Osteoblast (primary cell): ENCODE data around the gene SPATA31D1. TPM values are rescaled to one million over a fixed set of nuclear protein-coding genes. Genes with fewer than 3 reads are reported as not detected.

Experiments used
- DNase-seq: peaks from one replicate; pipeline ENCODE4 v3.0.0; 2011; ENCODE audit warnings: low spot score, mixed read lengths; ENCODE audit not compliant: insufficient read length; ENCODE audit errors: missing footprints
- H2AFZ ChIP-seq: 2 replicates; pipeline ENCODE4 v1.6.0; 2011; ENCODE audit warnings: mild to moderate bottlenecking, low read length
- H3K27ac ChIP-seq: 2 replicates; pipeline ENCODE4 v1.5.1; 2011; ENCODE audit warnings: mild to moderate bottlenecking, low read depth, low read length, moderate library complexity
- H3K27me3 ChIP-seq: 2 replicates; pipeline ENCODE4 v1.6.0; 2012; ENCODE audit warnings: mild to moderate bottlenecking, control low read depth, inconsistent platforms, low read length, moderate library complexity; ENCODE audit not compliant: insufficient read depth
- H3K36me3 ChIP-seq: 2 replicates; pipeline ENCODE4 v1.5.1; 2011; ENCODE audit warnings: mild to moderate bottlenecking, low read length, control low read depth, moderate library complexity; ENCODE audit not compliant: insufficient read depth
- H3K4me1 ChIP-seq: 2 replicates; pipeline ENCODE4 v1.5.1; 2011; ENCODE audit warnings: mild to moderate bottlenecking, low read length, control low read depth, moderate library complexity; ENCODE audit not compliant: insufficient read depth
- H3K4me2 ChIP-seq: 2 replicates; pipeline ENCODE4 v1.6.0; 2011; ENCODE audit warnings: mild to moderate bottlenecking, low read length; ENCODE audit not compliant: insufficient read depth
- H3K4me3 ChIP-seq: fragments of 200-600 bp; sonication (generic); 3 replicates; pipeline ENCODE4 v1.5.1; 2012; ENCODE audit warnings: mild to moderate bottlenecking, low read length, inconsistent platforms; ENCODE audit not compliant: insufficient read depth
- H3K79me2 ChIP-seq: 2 replicates; pipeline ENCODE4 v1.6.0; 2012; ENCODE audit warnings: mild to moderate bottlenecking, low read length, control low read depth, inconsistent platforms; ENCODE audit not compliant: insufficient read depth
- H3K9me3 ChIP-seq: 2 replicates; pipeline ENCODE4 v1.5.1; 2011; ENCODE audit warnings: low read depth, low read length, control low read depth
- H4K20me1 ChIP-seq: 2 replicates; pipeline ENCODE4 v1.6.0; 2012; ENCODE audit warnings: mild to moderate bottlenecking, low read length, control low read depth; ENCODE audit not compliant: insufficient read depth
- CTCF ChIP-seq: IDR thresholded peaks from 2 replicates; pipeline ENCODE4 v1.5.1; 2011; ENCODE audit warnings: mild to moderate bottlenecking, low read depth, low read length, moderate library complexity; ENCODE audit errors: extremely low read depth
- total RNA-seq: library from RNA; depleted of rRNA; stranded (reverse); fragments of >200 nt; gene quantifications from 2 replicates; pipeline ENCODE4 v1.2.3, GENCODE V29; 2012

The SPATA31D1 gene
- total RNA-seq, 1 donor, result not detected

- H3K27ac ChIP-seq, result no peak overlapping the region
- no peak overlapping the region for H2AFZ ChIP-seq
- TF ChIP-seq CTCF, result no peak
- no peaks in the 10 kb centered on the region for H3K36me3 ChIP-seq
- H3K79me2 ChIP-seq, result no peaks in the 10 kb centered on the region
- no peak overlapping the region for H3K4me3 ChIP-seq
- no peaks in the 10 kb centered on the region for H4K20me1 ChIP-seq
- peaks cover 14% of the 10 kb centered on the region for H3K4me1 ChIP-seq
- H3K4me2 ChIP-seq, result no peak overlapping the region
- H3K27me3 ChIP-seq, result no peaks in the 10 kb centered on the region
- no peaks in the 10 kb centered on the region for H3K9me3 ChIP-seq
- no peak for DNase-seq
Observed at GRCh38 chr9:82024908-82025307, 36.3 kb downstream of the SPATA31D1 start.

- H3K4me3 ChIP-seq, result no peak overlapping the region
- H3K79me2 ChIP-seq, result no peaks in the 10 kb centered on the region
- peak overlapping the region; percentile 19 for H3K4me2 ChIP-seq
- no peaks in the 10 kb centered on the region for H4K20me1 ChIP-seq
- no peak for TF ChIP-seq CTCF
- peak overlapping the region; percentile 63 for H2AFZ ChIP-seq
- peaks cover 9% of the 10 kb centered on the region for H3K4me1 ChIP-seq
- no peaks in the 10 kb centered on the region for H3K9me3 ChIP-seq
- H3K36me3 ChIP-seq, result no peaks in the 10 kb centered on the region
- peaks cover 3% of the 10 kb centered on the region for H3K27me3 ChIP-seq
- peak; percentile 46 for DNase-seq
- H3K27ac ChIP-seq, result no peak overlapping the region
Observed at GRCh38 chr9:82031538-82032280, 43.1 kb downstream of the SPATA31D1 start.

GRCh38 chr9:82034956-82035731, 46.6 kb downstream of the SPATA31D1 start:
- H3K36me3 ChIP-seq, result no peaks in the 10 kb centered on the region
- no peaks in the 10 kb centered on the region for H3K79me2 ChIP-seq
- peaks cover 3% of the 10 kb centered on the region for H3K27me3 ChIP-seq
- peaks cover 9% of the 10 kb centered on the region for H3K4me1 ChIP-seq
- no peak for DNase-seq
- no peak overlapping the region for H3K27ac ChIP-seq
- no peak for TF ChIP-seq CTCF
- H2AFZ ChIP-seq, result no peak overlapping the region
- H4K20me1 ChIP-seq, result no peaks in the 10 kb centered on the region
- no peak overlapping the region for H3K4me2 ChIP-seq
- no peaks in the 10 kb centered on the region for H3K9me3 ChIP-seq
- H3K4me3 ChIP-seq, result no peak overlapping the region

GRCh38 chr9:82036086-82036485, 47.5 kb downstream of the SPATA31D1 start:
- Histone ChIP-seq H3K4me3 (no peak overlapping the region), H3K9me3 (no peaks in the 10 kb centered on the region), H3K36me3 (no peaks in the 10 kb centered on the region), H3K4me1 (peaks cover 9% of the 10 kb centered on the region), H3K4me2 (no peak overlapping the region), H3K79me2 (no peaks in the 10 kb centered on the region), H3K27ac (no peak overlapping the region), H4K20me1 (no peaks in the 10 kb centered on the region), H2AFZ (no peak overlapping the region), H3K27me3 (peaks cover 3% of the 10 kb centered on the region)
- DNase-seq, result no peak
- no peak for TF ChIP-seq CTCF
